Measurements from ENCODE around the gene AKNA.

DNA sequence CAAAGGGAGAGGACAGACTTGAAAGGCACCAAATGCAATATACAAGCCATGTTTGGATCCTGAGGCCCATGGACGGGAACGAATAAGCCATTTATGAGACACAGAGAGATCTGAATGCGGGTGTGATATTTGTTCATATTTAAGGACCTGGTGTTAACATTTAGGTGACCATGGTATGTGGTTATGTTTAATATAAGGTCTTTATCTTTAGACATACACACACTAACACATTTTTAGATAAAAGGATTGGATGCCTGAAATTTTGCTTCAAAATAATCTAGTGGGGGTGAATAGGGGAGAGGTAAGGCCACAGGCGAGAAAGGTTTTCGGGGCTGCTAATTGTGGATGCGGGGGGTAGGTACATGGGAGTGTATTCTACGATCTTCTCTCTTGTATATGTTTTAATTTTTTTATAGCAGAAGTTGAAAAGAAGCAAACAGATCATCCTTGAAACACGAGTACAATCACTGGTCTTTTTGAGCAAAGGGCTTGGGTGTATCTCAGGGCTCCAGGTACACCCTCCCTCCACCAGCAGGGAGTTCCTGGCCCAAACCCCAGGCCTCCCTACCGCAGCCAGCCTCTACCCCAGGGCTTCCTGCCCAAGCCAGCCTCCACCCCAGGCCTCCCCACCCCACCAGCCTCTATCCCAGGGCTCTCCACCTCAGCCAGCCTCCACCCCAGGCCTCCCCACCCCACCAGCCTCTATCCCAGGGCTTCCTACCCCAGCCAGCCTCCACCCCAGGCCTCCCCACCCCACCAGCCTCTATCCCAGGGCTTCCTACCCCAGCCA, 12.2 kb downstream of the AKNA start:
- TF ChIP-seq SIN3A (IDR thresholded peaks at IDR 0.05; ENCODE audit: borderline replicate concordance, insufficient read depth, low read depth, low read length), result no peak
- TF ChIP-seq, protein P1, sequence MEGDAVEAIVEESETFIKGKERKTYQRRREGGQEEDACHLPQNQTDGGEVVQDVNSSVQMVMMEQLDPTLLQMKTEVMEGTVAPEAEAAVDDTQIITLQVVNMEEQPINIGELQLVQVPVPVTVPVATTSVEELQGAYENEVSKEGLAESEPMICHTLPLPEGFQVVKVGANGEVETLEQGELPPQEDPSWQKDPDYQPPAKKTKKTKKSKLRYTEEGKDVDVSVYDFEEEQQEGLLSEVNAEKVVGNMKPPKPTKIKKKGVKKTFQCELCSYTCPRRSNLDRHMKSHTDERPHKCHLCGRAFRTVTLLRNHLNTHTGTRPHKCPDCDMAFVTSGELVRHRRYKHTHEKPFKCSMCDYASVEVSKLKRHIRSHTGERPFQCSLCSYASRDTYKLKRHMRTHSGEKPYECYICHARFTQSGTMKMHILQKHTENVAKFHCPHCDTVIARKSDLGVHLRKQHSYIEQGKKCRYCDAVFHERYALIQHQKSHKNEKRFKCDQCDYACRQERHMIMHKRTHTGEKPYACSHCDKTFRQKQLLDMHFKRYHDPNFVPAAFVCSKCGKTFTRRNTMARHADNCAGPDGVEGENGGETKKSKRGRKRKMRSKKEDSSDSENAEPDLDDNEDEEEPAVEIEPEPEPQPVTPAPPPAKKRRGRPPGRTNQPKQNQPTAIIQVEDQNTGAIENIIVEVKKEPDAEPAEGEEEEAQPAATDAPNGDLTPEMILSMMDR (IDR thresholded peaks at IDR 0.05), result no peak
- no peak for TF ChIP-seq TCF7L2 (IDR thresholded peaks at IDR 0.05; ENCODE audit: low read depth, low read length)
- TF ChIP-seq POLR2AphosphoS5 (IDR thresholded peaks at IDR 0.05; ENCODE audit: low read depth, low read length), result no peak
- TF ChIP-seq, protein P2, sequence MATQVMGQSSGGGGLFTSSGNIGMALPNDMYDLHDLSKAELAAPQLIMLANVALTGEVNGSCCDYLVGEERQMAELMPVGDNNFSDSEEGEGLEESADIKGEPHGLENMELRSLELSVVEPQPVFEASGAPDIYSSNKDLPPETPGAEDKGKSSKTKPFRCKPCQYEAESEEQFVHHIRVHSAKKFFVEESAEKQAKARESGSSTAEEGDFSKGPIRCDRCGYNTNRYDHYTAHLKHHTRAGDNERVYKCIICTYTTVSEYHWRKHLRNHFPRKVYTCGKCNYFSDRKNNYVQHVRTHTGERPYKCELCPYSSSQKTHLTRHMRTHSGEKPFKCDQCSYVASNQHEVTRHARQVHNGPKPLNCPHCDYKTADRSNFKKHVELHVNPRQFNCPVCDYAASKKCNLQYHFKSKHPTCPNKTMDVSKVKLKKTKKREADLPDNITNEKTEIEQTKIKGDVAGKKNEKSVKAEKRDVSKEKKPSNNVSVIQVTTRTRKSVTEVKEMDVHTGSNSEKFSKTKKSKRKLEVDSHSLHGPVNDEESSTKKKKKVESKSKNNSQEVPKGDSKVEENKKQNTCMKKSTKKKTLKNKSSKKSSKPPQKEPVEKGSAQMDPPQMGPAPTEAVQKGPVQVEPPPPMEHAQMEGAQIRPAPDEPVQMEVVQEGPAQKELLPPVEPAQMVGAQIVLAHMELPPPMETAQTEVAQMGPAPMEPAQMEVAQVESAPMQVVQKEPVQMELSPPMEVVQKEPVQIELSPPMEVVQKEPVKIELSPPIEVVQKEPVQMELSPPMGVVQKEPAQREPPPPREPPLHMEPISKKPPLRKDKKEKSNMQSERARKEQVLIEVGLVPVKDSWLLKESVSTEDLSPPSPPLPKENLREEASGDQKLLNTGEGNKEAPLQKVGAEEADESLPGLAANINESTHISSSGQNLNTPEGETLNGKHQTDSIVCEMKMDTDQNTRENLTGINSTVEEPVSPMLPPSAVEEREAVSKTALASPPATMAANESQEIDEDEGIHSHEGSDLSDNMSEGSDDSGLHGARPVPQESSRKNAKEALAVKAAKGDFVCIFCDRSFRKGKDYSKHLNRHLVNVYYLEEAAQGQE (IDR thresholded peaks at IDR 0.05; ENCODE audit: insufficient read depth in 1 of 2, low read depth in 2 of 2, low read length in 1 of 2), result no peak
